ENCODE measurements around the gene SNCAIP. TPM values are rescaled to one million over a fixed set of nuclear protein-coding genes. Genes with fewer than 3 reads are reported as not detected.

The SNCAIP gene
- total and polyA plus RNA-seq, 9 of the 15 experiments (the other 6 are each of a cell fraction or from before 2014, with no cell fraction given) = 0.04 TPM; not detected in 8

GRCh38 chr5:122465031-122465577, 153.1 kb downstream of the SNCAIP start:
- FAIRE-seq = no peak
- no peak overlapping the region for H3K9ac ChIP-seq (ENCODE audit: insufficient read depth in 1 of 2, low read depth in 2 of 2, low read length in 2 of 2)
- H3K27ac ChIP-seq (ENCODE audit: extremely low read depth, low read depth, low read length) = no peak overlapping the region
- H2AFZ ChIP-seq (ENCODE audit: low read depth, low read length) = no peak overlapping the region
- H3K79me2 ChIP-seq (ENCODE audit: control insufficient read depth, insufficient read depth, low read length) = no peaks in the 10 kb centered on the region
- H3K4me1 ChIP-seq (replicated peaks in 1 of 2; ENCODE audit: control insufficient read depth in 2 of 2, insufficient read depth in 2 of 2, low read length in 2 of 2) = no peaks in the 10 kb centered on the region
- H3K36me3 ChIP-seq (ENCODE audit: control insufficient read depth, insufficient read depth, low read length) = no peaks in the 10 kb centered on the region
- intact Hi-C loops (cut with micrococcal nuclease) (no loop called here), in situ Hi-C loops (cut with MboI) (no loop called here)
- H3K4me2 ChIP-seq (ENCODE audit: insufficient read depth, low read length) = no peak overlapping the region
- 0% methylated on average over 7 of the region's 7 CpGs for WGBS (ENCODE audit: insufficient coverage, low coverage, missing lambda C conversion rate)
- DNase-seq (ENCODE audit: extremely low read depth in 1 of 4, low spot score in 3 of 4) = no peak
- CTCF ChIA-PET (ENCODE audit: low intra/inter-chr PET ratio) = no interaction called here
- BruUV-seq (replicated peaks) = no TSS peak
- TF ChIP-seq CTBP1 (IDR thresholded peaks at IDR 0.05; ENCODE audit: borderline replicate concordance) (no peak), MEF2A (IDR thresholded peaks at IDR 0.05; ENCODE audit: control insufficient read depth, low read depth, low read length) (no peak), ZNF696 (CRISPR knock-in tag; conservative IDR thresholded peaks at IDR 0.05) (no peak), CEBPZ (IDR thresholded peaks at IDR 0.05; ENCODE audit: borderline replicate concordance, low read depth, low read length) (no peak), MNT (conservative IDR thresholded peaks at IDR 0.05) (no peak), FOXJ3 (CRISPR knock-in tag; IDR thresholded peaks at IDR 0.05) (no peak), FOXK1 (CRISPR knock-in tag; IDR thresholded peaks at IDR 0.05; ENCODE audit: borderline replicate concordance) (no peak), HINFP (tag; conservative IDR thresholded peaks at IDR 0.05; ENCODE audit: low read depth) (no peak), ZKSCAN1 (IDR thresholded peaks at IDR 0.05; ENCODE audit: low read depth, low read length) (no peak)
- H3K9me1 ChIP-seq (ENCODE audit: control insufficient read depth, insufficient read depth, low read length) = no peaks in the 10 kb centered on the region
- POLR2A ChIA-PET = no interaction called here
- no peaks in the 10 kb centered on the region for H3K27me3 ChIP-seq (ENCODE audit: control insufficient read depth in 2 of 2, insufficient read depth in 2 of 2, low read length in 2 of 2)
- no peaks in the 10 kb centered on the region for H3K9me3 ChIP-seq (replicated peaks; ENCODE audit: control insufficient read depth, insufficient read depth, low read depth, low read length)
- H3K4me3 ChIP-seq = no peak overlapping the region
- no peak for ATAC-seq
- no peaks in the 10 kb centered on the region for H4K20me1 ChIP-seq (replicated peaks; ENCODE audit: control insufficient read depth, insufficient read depth, low read length)
